Mesendoderm (in vitro differentiated cells): ENCODE data around the gene BAHCC1.
"Not testable (repeated sequence)": the region's sequence is repeated elsewhere in the genome, so short reads cannot be mapped to it uniquely, and the experiment has no call there.

Experiments
- DNase-seq: peaks from one replicate; pipeline ENCODE4 v3.0.0; 2013
- H2AK5ac ChIP-seq: 2 replicates; pipeline ENCODE4 v1.6.1; 2013; ENCODE audit warnings: low read length, inconsistent platforms
- H2BK120ac ChIP-seq: 2 replicates; pipeline ENCODE4 v1.6.1; 2013; ENCODE audit warnings: low read depth, mild to moderate bottlenecking, low read length, moderate library complexity, mixed read lengths
- H2BK15ac ChIP-seq: replicated peaks from 2 replicates; pipeline ENCODE4 v1.6.1; 2013; ENCODE audit warnings: low read depth, mild to moderate bottlenecking, moderate library complexity
- H2BK5ac ChIP-seq: 2 replicates; pipeline ENCODE4 v1.6.1; 2013; ENCODE audit warnings: low read length, inconsistent platforms
- H3K18ac ChIP-seq: 2 replicates; pipeline ENCODE4 v1.6.1; 2013; ENCODE audit warnings: mild to moderate bottlenecking, low read length, mixed read lengths
- H3K23ac ChIP-seq: one replicate; pipeline ENCODE4 v1.6.1; 2013; ENCODE audit warnings: low read length
- H3K27ac ChIP-seq: 2 replicates; pipeline ENCODE4 v1.5.1; 2013; ENCODE audit warnings: low read depth, mild to moderate bottlenecking, inconsistent platforms, low read length, moderate library complexity
- H3K27me3 ChIP-seq: 2 replicates; pipeline ENCODE4 v1.6.1; 2013; ENCODE audit warnings: low read length, control low read depth, mild to moderate bottlenecking, inconsistent platforms; ENCODE audit not compliant: insufficient read depth, poor library complexity
- H3K36me3 ChIP-seq: 2 replicates; pipeline ENCODE4 v1.6.1; 2013; ENCODE audit warnings: low read length, inconsistent platforms; ENCODE audit not compliant: control insufficient read depth, insufficient read depth
- H3K4ac ChIP-seq: one replicate; pipeline ENCODE4 v1.6.1; 2013; ENCODE audit warnings: low read depth, mild to moderate bottlenecking, low read length, moderate library complexity
- H3K4me1 ChIP-seq: 2 replicates; pipeline ENCODE4 v1.6.1; 2013; ENCODE audit warnings: low read depth, low read length, inconsistent platforms; ENCODE audit not compliant: control insufficient read depth
- H3K4me2 ChIP-seq: 2 replicates; pipeline ENCODE4 v1.6.1; 2013; ENCODE audit warnings: low read length
- H3K4me3 ChIP-seq: 2 replicates; pipeline ENCODE4 v1.5.1; 2013; ENCODE audit warnings: mild to moderate bottlenecking, low read length
- H3K56ac ChIP-seq: one replicate; pipeline ENCODE4 v1.6.1; 2013; ENCODE audit warnings: low read length
- H3K79me1 ChIP-seq: 2 replicates; pipeline ENCODE4 v1.6.1; 2013; ENCODE audit warnings: low read length, inconsistent platforms
- H3K79me2 ChIP-seq: 2 replicates; pipeline ENCODE4 v1.6.1; 2013; ENCODE audit warnings: mild to moderate bottlenecking, low read length; ENCODE audit not compliant: control insufficient read depth, insufficient read depth
- H3K9ac ChIP-seq: 2 replicates; pipeline ENCODE4 v1.6.1; 2013; ENCODE audit warnings: low read length, inconsistent platforms
- H4K5ac ChIP-seq: one replicate; pipeline ENCODE4 v1.6.1; 2013; ENCODE audit warnings: low read length
- H4K8ac ChIP-seq: one replicate; pipeline ENCODE4 v1.6.1; 2013; ENCODE audit warnings: low read depth, mild to moderate bottlenecking, control low read depth, low read length, moderate library complexity
- WGBS: extraction: QIAGEN DNeasy Blood & Tissue Kit; methylation state at CpG from one replicate; pipeline ENCODE4 v1.1.7; 2013; ENCODE audit warnings: low lambda C conversion rate, missing lambda C conversion rate; ENCODE audit not compliant: insufficient coverage; ENCODE audit errors: extremely low coverage; 5-methylcytosine and 5-hydroxymethylcytosine counted together

Gene BAHCC1

DNA sequence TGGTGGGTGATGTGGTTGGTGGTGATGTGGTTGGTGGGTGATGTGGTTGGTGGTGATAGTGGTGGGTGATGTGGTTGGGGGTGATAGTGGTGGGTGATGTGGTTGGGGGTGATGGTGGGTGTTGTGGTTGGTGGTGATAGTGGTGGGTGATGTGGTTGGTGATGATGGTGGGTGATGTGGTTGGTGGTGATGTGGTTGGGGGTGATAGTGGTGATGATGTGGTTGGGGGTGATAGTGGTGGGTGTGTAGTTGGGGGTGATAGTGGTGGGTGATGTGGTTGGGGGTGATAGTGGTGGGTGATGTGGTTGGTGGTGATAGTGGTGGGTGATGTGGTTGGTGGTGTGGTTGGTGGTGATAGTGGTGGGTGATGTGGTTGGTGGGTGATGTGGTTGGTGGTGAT lies 29.8 kb downstream of the BAHCC1 start:
- H3K79me2 ChIP-seq, H3K79me1 ChIP-seq, H3K23ac ChIP-seq, H3K4me1 ChIP-seq, DNase-seq, H2AK5ac ChIP-seq, H3K4me2 ChIP-seq, H2BK120ac ChIP-seq, H3K4me3 ChIP-seq, H4K5ac ChIP-seq, H3K18ac ChIP-seq, H3K9ac ChIP-seq, H3K27ac ChIP-seq, H3K36me3 ChIP-seq, H3K4ac ChIP-seq, H3K56ac ChIP-seq, H2BK15ac ChIP-seq, H3K27me3 ChIP-seq, H2BK5ac ChIP-seq, H4K8ac ChIP-seq: not testable (repeated sequence)

DNA sequence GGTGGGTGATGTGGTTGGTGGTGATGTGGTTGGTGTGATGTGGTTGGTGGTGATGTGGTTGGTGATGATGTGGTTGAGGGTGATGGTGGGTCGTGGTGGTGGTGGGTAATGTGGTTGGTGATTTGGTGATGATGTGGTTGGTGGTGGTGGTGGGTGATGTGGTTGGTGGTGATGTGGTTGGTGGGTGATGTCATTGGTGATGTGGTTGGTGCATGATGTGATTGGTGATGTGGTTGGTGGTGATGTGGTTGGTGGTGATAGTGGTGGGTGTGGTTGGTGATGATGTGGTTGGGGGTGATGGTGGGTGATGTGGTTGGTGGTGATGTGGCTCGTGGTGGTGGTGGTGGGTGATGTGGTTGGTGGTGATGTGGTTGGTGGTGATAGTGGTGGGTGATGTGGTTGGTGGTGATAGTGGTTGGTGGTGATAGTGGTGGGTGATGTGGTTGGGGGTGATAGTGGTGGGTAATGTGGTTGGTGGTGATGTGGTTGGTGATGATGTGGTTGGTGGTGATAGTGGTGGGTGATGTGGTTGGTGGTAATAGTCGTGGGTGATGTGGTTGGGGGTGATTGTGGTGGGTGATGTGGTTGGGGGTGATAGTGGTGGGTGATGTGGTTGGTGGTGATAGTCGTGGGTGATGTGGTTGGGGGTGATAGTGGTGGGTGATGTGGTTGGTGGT lies 30.6 kb downstream of the BAHCC1 start:
- H3K23ac ChIP-seq, H3K27ac ChIP-seq, H3K79me1 ChIP-seq, H2BK120ac ChIP-seq, H3K36me3 ChIP-seq, H3K79me2 ChIP-seq, H3K4me2 ChIP-seq, H2BK5ac ChIP-seq, H4K8ac ChIP-seq, DNase-seq, H2BK15ac ChIP-seq, H3K4ac ChIP-seq, H3K4me3 ChIP-seq, H2AK5ac ChIP-seq, H3K56ac ChIP-seq, H3K9ac ChIP-seq, H3K4me1 ChIP-seq, H3K18ac ChIP-seq, H3K27me3 ChIP-seq, H4K5ac ChIP-seq: not testable (repeated sequence)
- no CpG with 5 or more reads among the region's 4 CpGs for WGBS

DNA sequence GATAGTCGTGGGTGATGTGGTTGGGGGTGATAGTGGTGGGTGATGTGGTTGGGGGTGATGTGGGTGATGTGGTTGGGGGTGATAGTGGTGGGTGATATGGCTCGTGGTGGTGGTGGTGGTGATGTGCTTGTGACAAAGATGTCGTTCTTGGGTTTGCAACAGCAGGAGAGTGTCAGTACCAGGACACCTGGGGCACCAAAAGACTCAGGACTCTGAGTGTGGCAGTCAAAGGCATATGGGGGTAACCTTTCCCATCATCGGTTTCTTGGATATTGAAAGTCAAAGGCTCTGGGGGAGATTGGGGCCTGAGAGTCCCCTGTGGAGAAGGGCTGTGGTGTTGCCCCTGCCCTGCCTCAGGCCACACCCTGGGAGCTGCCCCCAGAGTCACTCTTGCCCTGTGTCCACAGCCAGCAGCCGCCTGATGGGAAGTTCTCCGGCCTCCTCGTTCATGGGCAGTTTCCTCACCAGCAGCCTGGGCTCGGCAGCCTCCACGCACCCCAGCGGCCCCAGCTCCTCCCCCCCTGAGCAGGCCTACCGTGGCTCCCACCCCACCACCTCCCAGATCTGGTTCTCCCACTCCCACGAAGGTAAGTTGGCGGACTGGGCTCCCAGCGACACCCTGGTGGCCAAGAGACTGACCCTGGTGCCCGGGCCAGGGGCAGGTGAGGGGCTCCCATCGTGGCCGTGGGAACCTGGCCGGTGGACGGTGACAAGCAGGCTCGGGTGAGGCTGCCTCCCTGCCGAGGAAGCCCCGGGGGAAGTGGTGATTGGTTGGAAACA lies 31.3 kb downstream of the BAHCC1 start:
- Histone ChIP-seq H3K4me3 (no peak overlapping the region), H2BK5ac (no peak overlapping the region), H2BK120ac (no peak overlapping the region), H4K5ac (no peak overlapping the region), H3K56ac (no peak overlapping the region), H3K4ac (no peak overlapping the region), H3K79me2 (peaks cover 2% of the 10 kb centered on the region), H3K18ac (no peak overlapping the region), H3K27ac (no peak overlapping the region), H3K79me1 (peaks cover 6% of the 10 kb centered on the region), H3K9ac (no peak overlapping the region), H3K4me1 (peaks cover 3% of the 10 kb centered on the region), H3K4me2 (no peak overlapping the region), H4K8ac (no peak overlapping the region), H3K23ac (no peak overlapping the region), H2BK15ac (no peak overlapping the region), H3K36me3 (no peaks in the 10 kb centered on the region), H2AK5ac (no peak overlapping the region), H3K27me3 (no peaks in the 10 kb centered on the region)
- DNase-seq, result no peak
- WGBS, result no CpG with 5 or more reads among the region's 22 CpGs

DNA sequence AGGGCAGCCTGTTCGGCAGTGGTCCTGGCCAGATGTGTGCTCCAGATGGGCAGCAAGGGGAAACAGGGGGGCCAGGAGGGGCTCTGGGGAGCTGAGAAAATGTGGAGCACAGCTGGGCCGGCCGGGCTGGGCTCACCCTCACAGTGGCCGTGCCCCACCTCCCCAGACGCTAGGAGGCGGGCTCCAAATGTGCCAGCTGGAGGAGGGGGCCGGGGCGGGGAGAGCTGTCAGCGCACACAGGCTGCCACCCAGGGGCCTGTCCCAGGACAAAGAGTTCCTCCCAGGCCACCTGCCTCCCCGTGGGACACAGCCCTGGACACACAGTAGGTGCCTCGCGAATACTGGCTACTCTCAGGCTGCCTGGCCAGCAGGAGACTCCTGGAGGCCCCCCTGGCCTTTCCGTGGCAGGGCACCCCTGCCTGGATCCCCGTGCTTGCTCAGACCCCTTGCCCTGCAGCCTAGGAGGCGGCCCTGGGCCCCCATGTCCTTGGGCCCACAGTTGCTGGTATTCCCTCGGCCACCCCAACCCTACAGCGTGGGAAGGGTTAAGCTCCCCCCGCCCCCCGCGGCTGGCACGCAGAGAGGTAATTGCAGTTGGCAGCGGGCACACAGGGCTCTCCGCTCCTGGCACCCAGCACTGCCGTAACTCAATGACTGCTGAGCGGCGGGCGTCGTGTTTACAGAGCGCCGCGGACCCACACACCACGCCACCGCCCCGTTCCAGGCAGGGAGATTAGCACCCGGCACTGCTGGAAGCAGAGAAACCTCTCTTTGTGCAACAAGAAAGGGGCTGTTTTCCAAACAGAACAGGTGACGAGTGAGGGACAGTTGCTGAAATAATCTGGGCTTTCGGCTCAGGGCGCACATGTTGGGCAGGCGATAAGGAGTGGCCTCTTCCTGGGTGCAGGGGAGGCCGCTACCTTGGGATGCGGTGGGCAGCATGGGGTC lies 32.2 kb downstream of the BAHCC1 start:
- H3K27ac ChIP-seq, result no peak overlapping the region

DNA sequence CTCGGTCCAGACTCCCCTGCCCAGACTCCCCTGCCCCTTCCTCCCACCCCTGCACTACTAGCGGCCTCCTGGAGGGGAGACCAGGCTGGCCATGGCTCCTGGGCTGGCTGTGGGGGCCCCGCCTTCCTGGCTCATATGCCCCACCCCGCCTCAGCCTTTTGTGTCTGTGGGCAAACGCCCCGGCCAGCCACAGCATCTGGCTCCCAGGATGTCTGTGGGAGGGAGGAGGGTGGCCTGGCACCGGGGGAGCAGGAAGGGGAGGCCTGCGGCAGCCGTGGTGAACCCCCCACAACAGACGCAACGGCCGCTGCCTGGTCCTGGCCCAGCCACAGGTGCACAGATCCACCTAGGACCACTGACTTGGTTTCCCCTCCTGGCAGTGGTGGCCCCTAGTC lies 32.9 kb downstream of the BAHCC1 start:
- no peak overlapping the region for H2BK15ac ChIP-seq
- no peak overlapping the region for H2AK5ac ChIP-seq
- no peak overlapping the region for H3K23ac ChIP-seq
- H2BK5ac ChIP-seq, result no peak overlapping the region
- no peak overlapping the region for H3K4ac ChIP-seq
- no peaks in the 10 kb centered on the region for H3K36me3 ChIP-seq
- no peaks in the 10 kb centered on the region for H3K4me1 ChIP-seq
- no peak for DNase-seq
- H3K27ac ChIP-seq, result no peak overlapping the region
- no peak overlapping the region for H3K9ac ChIP-seq
- no peak overlapping the region for H3K18ac ChIP-seq
- H3K4me2 ChIP-seq, result no peak overlapping the region
- no peak overlapping the region for H4K8ac ChIP-seq
- no peaks in the 10 kb centered on the region for H3K27me3 ChIP-seq
- H3K79me2 ChIP-seq, result peaks cover 2% of the 10 kb centered on the region
- H3K4me3 ChIP-seq, result no peak overlapping the region
- no peak overlapping the region for H2BK120ac ChIP-seq
- no CpG with 5 or more reads among the region's 12 CpGs for WGBS
- H3K79me1 ChIP-seq, result peaks cover 6% of the 10 kb centered on the region
- H4K5ac ChIP-seq, result no peak overlapping the region
- H3K56ac ChIP-seq, result no peak overlapping the region

More for the DNA sequence above, 32.2 kb downstream of the BAHCC1 start:
- DNase-seq, result no peak
- Histone ChIP-seq H3K79me2 (peaks cover 2% of the 10 kb centered on the region), H3K79me1 (peaks cover 6% of the 10 kb centered on the region), H3K36me3 (no peaks in the 10 kb centered on the region), H3K18ac (no peak overlapping the region), H3K4me3 (no peak overlapping the region), H3K4ac (no peak overlapping the region), H2BK5ac (no peak overlapping the region), H2BK120ac (no peak overlapping the region), H3K23ac (no peak overlapping the region), H3K4me1 (peaks cover 3% of the 10 kb centered on the region), H3K9ac (no peak overlapping the region), H2AK5ac (no peak overlapping the region), H4K8ac (no peak overlapping the region), H3K56ac (no peak overlapping the region), H3K4me2 (no peak overlapping the region), H2BK15ac (no peak overlapping the region), H4K5ac (no peak overlapping the region), H3K27me3 (no peaks in the 10 kb centered on the region)
- WGBS, result no CpG with 5 or more reads among the region's 41 CpGs
